GM12873 (cell line): ENCODE results near the gene CRAMP1.

Source experiments
- TF ChIP-seq, protein P1 (sequence below): IDR thresholded peaks from 2 replicates; pipeline ENCODE4 v1.5.1; 2012; ENCODE audit warnings: low read depth, mild to moderate bottlenecking, moderate library complexity, low read length, control low read depth; ENCODE audit not compliant: insufficient read depth; ENCODE audit errors: missing control alignments

Gene CRAMP1

DNA sequence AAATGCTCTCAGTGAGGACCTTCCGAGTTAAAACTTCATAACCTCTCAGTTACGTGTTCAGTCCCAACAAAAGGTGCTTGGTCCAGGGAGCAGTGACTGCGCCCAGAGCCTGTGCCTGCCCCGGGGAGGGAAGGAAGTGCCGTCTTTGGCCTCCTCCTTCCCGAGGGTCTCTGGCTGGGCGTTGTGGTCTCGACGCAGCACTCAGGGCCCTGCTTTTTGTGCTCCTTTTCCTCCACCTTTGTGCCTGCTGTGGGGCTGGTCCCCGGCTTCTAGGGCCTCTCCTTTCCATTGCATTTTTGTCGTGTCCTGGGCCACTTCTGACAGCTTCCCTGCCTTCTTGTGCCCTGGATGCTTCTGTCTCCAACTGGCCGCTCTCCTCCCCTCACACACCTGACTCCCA lies 29.1 kb downstream of the CRAMP1 start:
- TF ChIP-seq, protein P1, sequence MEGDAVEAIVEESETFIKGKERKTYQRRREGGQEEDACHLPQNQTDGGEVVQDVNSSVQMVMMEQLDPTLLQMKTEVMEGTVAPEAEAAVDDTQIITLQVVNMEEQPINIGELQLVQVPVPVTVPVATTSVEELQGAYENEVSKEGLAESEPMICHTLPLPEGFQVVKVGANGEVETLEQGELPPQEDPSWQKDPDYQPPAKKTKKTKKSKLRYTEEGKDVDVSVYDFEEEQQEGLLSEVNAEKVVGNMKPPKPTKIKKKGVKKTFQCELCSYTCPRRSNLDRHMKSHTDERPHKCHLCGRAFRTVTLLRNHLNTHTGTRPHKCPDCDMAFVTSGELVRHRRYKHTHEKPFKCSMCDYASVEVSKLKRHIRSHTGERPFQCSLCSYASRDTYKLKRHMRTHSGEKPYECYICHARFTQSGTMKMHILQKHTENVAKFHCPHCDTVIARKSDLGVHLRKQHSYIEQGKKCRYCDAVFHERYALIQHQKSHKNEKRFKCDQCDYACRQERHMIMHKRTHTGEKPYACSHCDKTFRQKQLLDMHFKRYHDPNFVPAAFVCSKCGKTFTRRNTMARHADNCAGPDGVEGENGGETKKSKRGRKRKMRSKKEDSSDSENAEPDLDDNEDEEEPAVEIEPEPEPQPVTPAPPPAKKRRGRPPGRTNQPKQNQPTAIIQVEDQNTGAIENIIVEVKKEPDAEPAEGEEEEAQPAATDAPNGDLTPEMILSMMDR = no peak

- TF ChIP-seq, protein P1 = no peak
Observed at GRCh38 chr16:1642148-1642547, 30.0 kb downstream of the CRAMP1 start.

GRCh38 chr16:1642753-1643152 lies 30.6 kb downstream of the CRAMP1 start:
- TF ChIP-seq, protein P1 = no peak

GRCh38 chr16:1643521-1643920 lies 31.4 kb downstream of the CRAMP1 start:
- TF ChIP-seq, protein P1 = no peak

DNA sequence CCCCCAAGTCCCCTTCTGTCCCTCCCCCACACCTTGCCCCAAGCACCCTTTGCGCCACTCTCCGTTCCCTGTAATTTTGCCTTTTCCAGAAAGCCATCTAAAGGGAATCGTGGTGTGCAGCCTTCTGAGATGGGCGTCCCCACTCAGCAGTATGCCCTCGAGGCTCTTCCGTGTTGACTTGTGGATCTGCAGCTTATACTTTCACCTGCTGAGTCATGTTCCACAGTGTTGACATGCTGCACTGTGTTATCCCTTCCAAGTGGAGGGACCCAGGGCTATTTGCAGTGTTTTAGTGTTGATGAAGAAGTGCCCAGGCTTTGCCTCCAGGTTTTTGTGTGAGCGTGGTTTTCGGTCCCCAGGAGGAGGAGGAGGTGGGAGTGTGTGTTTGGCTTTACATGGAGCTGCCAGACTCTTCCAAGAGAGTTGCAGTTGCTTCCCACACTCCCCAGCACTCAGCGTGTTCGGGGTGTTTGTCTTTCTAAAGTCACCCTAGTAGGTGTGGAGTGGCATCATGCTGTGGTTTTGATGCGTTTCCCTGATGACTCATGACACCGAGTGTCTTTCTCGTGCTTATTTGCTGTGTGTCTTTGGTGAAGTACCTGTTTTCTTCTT lies 33.9 kb downstream of the CRAMP1 start:
- TF ChIP-seq, protein P1 = no peak

DNA sequence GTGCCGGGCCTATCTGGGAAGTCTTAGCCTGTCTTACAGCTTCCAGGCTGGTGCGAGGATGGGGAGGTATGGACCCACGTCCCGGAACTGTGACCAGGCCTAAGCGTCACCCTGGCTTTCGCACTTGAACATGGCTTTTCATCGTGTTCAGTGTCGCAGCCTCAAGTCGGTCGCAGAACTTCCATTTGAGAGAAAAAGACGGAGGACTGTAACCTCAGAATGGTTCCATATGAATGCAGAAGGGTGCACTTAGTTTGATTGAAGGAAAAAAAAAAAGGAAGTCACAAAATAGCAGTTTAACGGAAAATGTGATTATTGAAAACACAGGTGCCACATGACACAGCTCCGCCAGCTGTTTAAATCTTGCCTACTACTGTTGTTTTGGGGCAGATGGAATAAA lies 35.7 kb downstream of the CRAMP1 start:
- TF ChIP-seq, protein P1 = no peak

DNA sequence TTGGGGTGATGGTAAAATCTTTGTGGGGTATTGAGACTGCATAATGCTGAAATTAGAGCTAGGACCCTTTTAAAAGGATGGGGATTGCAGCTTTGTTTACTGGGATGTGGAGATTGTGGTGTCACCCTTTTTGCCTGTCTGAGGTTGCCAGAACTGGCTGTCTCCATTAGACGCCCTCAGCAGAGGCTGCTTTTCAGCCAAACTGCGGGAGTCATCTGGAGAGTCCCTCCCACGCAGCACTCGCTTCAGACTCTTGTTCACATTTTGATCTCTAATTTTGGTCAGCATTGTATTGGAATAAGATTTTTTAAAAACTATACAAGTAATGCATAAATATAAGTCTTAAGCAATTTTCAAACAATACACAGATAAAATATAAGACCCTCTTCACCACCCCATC lies 38.0 kb downstream of the CRAMP1 start:
- TF ChIP-seq, protein P1 = no peak
